Loucy (cell line): Measurements from ENCODE around the gene ATOX1.
A peak's percentile ranks its signal among the peaks of the same experiment; 100 is the strongest.

Source experiments
- H2AFZ ChIP-seq: fragments of 200-600 bp; sonication (generic); 2 replicates; pipeline ENCODE4 v1.6.0; 2016; ENCODE audit warnings: antibody characterized with exemption, mild to moderate bottlenecking, low read length, moderate library complexity
- H3F3A ChIP-seq: fragments of 200-600 bp; 2 replicates; pipeline ENCODE4 v1.6.0; 2016; ENCODE audit warnings: antibody characterized with exemption, low read depth, mild to moderate bottlenecking
- H3K27me3 ChIP-seq: fragments of 200-600 bp; sonication (generic); 2 replicates; pipeline ENCODE4 v1.6.1; 2014; ENCODE audit warnings: low read length, mild to moderate bottlenecking; ENCODE audit not compliant: insufficient read depth, poor library complexity, severe bottlenecking
- H3K36me3 ChIP-seq: fragments of 200-600 bp; sonication (generic); 2 replicates; pipeline ENCODE4 v1.6.1; 2016; ENCODE audit warnings: low read length; ENCODE audit not compliant: insufficient read depth
- H3K4me1 ChIP-seq: fragments of 200-600 bp; sonication (generic); 2 replicates; pipeline ENCODE4 v1.5.1; 2014; ENCODE audit warnings: low read length, mild to moderate bottlenecking; ENCODE audit not compliant: insufficient read depth, poor library complexity, severe bottlenecking
- H3K4me2 ChIP-seq: fragments of 200-600 bp; sonication (generic); 2 replicates; pipeline ENCODE4 v1.6.0; 2014; ENCODE audit warnings: antibody characterized with exemption, low read length, low read depth, mild to moderate bottlenecking; ENCODE audit not compliant: poor library complexity, severe bottlenecking
- H3K4me3 ChIP-seq: fragments of 200-600 bp; sonication (generic); 2 replicates; pipeline ENCODE4 v1.5.1; 2014; ENCODE audit warnings: low read length, mild to moderate bottlenecking, mixed read lengths; ENCODE audit not compliant: poor library complexity, severe bottlenecking
- H3K79me2 ChIP-seq: fragments of 200-600 bp; sonication (generic); 2 replicates; pipeline ENCODE4 v1.6.1; 2014; ENCODE audit warnings: low read length; ENCODE audit not compliant: insufficient read depth
- H3K9ac ChIP-seq: fragments of 200-600 bp; sonication (generic); 2 replicates; pipeline ENCODE4 v1.6.0; 2014; ENCODE audit warnings: mild to moderate bottlenecking, low read depth, low read length, moderate library complexity; ENCODE audit not compliant: poor library complexity, severe bottlenecking
- H3K9me2 ChIP-seq: fragments of 200-600 bp; sonication (generic); replicated peaks from 2 replicates; pipeline ENCODE4 v1.6.1; 2016; ENCODE audit warnings: low read depth, low read length, mixed read lengths
- H3K9me3 ChIP-seq: fragments of 200-600 bp; sonication (generic); 2 replicates; pipeline ENCODE4 v1.6.1; 2014; ENCODE audit warnings: mild to moderate bottlenecking, antibody characterized with exemption, low read length, low read depth; ENCODE audit not compliant: insufficient read depth
- H4K20me1 ChIP-seq: fragments of 200-600 bp; sonication (generic); 2 replicates; pipeline ENCODE4 v1.6.0; 2014; ENCODE audit warnings: antibody characterized with exemption, low read length, mild to moderate bottlenecking; ENCODE audit not compliant: insufficient read depth, poor library complexity, severe bottlenecking
- CTCF ChIP-seq: fragments of 200-600 bp; sonication (generic); conservative IDR thresholded peaks from 2 replicates; pipeline ENCODE4 v1.5.1; 2014; ENCODE audit warnings: mild to moderate bottlenecking, antibody characterized with exemption, low read length
- EZH2phosphoT487 ChIP-seq: fragments of 200-600 bp; IDR thresholded peaks from 2 replicates; pipeline ENCODE4 v1.6.1; 2018; ENCODE audit warnings: antibody characterized with exemption, mild to moderate bottlenecking, moderate library complexity, borderline replicate concordance

Gene ATOX1

GRCh38 chr5:151758141-151758429 lies 346 bp downstream of the ATOX1 start:
- H3K9ac ChIP-seq = peak overlapping the region; percentile 93
- H3K79me2 ChIP-seq = peaks cover 20% of the 10 kb centered on the region
- peaks cover 28% of the 10 kb centered on the region for H3K4me1 ChIP-seq
- peak overlapping the region; percentile 94 for H3K4me3 ChIP-seq
- H3F3A ChIP-seq = 0 out of 2 replicates have a peak, but pooled peaks cover 2% of the 10 kb centered on the region
- H4K20me1 ChIP-seq = no peaks in the 10 kb centered on the region
- no peaks in the 10 kb centered on the region for H3K9me3 ChIP-seq
- TF ChIP-seq CTCF = 0 out of 2 replicates have a peak, but pooled peaks have one; percentile 5
- no peak for TF ChIP-seq EZH2phosphoT487
- H3K9me2 ChIP-seq = no peaks in the 10 kb centered on the region
- peak overlapping the region; percentile 90 for H2AFZ ChIP-seq
- peak overlapping the region; percentile 77 for H3K4me2 ChIP-seq
- H3K36me3 ChIP-seq = no peaks in the 10 kb centered on the region
- H3K27me3 ChIP-seq = no peaks in the 10 kb centered on the region

- peak overlapping the region; percentile 94 for H3K4me3 ChIP-seq
- H3F3A ChIP-seq = 0 out of 2 replicates have a peak, but pooled peaks cover 2% of the 10 kb centered on the region
- peak overlapping the region; percentile 77 for H3K4me2 ChIP-seq
- H3K9me3 ChIP-seq = no peaks in the 10 kb centered on the region
- H4K20me1 ChIP-seq = no peaks in the 10 kb centered on the region
- peak overlapping the region; percentile 90 for H2AFZ ChIP-seq
- peaks cover 20% of the 10 kb centered on the region for H3K79me2 ChIP-seq
- H3K36me3 ChIP-seq = no peaks in the 10 kb centered on the region
- H3K9me2 ChIP-seq = no peaks in the 10 kb centered on the region
- H3K9ac ChIP-seq = peak overlapping the region; percentile 93
- no peaks in the 10 kb centered on the region for H3K27me3 ChIP-seq
- no peak for TF ChIP-seq CTCF
- no peak for TF ChIP-seq EZH2phosphoT487
- peaks cover 28% of the 10 kb centered on the region for H3K4me1 ChIP-seq
These were observed 944 bp downstream of the ATOX1 start for GRCh38 chr5:151757233-151758140.

- Histone ChIP-seq H4K20me1 (no peaks in the 10 kb centered on the region), H3K9ac (no peak overlapping the region), H2AFZ (no peak overlapping the region), H3K36me3 (no peaks in the 10 kb centered on the region), H3K4me1 (peaks cover 28% of the 10 kb centered on the region), H3K4me2 (peak overlapping the region; percentile 10), H3F3A (0 out of 2 replicates have a peak, but pooled peaks cover 2% of the 10 kb centered on the region), H3K9me3 (no peaks in the 10 kb centered on the region), H3K9me2 (no peaks in the 10 kb centered on the region), H3K4me3 (no peak overlapping the region), H3K27me3 (no peaks in the 10 kb centered on the region), H3K79me2 (peaks cover 20% of the 10 kb centered on the region)
- TF ChIP-seq EZH2phosphoT487 = no peak
- no peak for TF ChIP-seq CTCF
These were observed 3.0 kb downstream of the ATOX1 start for GRCh38 chr5:151755383-151755782.
